ENCODE results near the gene MTMR12.

DNA sequence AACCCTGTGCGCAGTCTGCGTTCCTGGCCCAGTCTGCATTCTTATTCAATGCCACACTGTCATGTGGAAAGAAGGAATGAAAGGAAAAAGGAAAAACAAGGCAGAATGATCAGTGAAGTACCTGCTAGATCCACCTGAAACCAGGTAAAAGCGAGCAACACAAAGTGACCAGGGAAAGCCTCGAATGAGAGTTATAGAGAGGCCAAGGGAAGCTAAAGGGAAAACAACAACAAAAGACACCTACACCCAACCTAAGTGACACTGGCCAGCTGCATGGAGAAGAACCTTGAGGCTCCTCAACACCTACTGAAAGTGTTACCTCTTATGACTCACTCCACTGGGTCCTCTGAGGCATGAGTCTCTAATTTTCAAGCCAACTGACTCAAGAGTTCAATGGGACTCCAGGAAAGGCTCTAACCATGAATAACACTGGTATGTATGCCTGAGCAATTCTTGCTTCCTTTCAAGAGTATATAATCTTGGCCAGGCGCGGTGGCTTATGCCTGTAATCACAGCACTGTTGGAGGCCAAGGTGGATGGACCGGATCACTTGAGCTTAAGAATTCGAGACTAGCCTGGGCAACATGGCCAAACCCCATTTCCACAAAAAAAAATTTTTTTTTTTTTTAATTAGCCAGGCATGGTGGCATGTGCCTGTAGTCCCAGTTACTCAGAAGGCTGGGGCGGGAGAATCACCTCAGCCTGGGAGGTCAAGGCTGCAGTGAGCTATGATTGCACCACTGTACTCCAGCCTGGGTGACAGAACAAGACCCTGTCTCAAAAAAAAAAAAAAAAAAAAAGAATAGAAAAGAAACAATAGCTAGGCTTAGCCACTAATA is 29.0 kb downstream of the MTMR12 start:
- TF ChIP-seq, protein P1, sequence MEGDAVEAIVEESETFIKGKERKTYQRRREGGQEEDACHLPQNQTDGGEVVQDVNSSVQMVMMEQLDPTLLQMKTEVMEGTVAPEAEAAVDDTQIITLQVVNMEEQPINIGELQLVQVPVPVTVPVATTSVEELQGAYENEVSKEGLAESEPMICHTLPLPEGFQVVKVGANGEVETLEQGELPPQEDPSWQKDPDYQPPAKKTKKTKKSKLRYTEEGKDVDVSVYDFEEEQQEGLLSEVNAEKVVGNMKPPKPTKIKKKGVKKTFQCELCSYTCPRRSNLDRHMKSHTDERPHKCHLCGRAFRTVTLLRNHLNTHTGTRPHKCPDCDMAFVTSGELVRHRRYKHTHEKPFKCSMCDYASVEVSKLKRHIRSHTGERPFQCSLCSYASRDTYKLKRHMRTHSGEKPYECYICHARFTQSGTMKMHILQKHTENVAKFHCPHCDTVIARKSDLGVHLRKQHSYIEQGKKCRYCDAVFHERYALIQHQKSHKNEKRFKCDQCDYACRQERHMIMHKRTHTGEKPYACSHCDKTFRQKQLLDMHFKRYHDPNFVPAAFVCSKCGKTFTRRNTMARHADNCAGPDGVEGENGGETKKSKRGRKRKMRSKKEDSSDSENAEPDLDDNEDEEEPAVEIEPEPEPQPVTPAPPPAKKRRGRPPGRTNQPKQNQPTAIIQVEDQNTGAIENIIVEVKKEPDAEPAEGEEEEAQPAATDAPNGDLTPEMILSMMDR (IDR thresholded peaks at IDR 0.05; ENCODE audit: low read depth, low read length), result no peak
- no peak for TF ChIP-seq EZH2phosphoT487 (IDR thresholded peaks at IDR 0.05; ENCODE audit: low read depth)

Data from OCI-LY3 (cell line).